Heart left ventricle (tissue), 16 donors: ENCODE results near the gene LITAF. TPM values are rescaled to one million over a fixed set of nuclear protein-coding genes. Genes with fewer than 3 reads are reported as not detected.

ENCODE experiments used
- ATAC-seq, 4 donors: fragments of 200-7000 bp; cut with Tn5 transposase; one replicate each; pipeline ENCODE4 v1.9.1; 2020 to 2022; ENCODE audit warnings: moderate library complexity in 4 of 4, mild to moderate bottlenecking in 3 of 4, moderate number of reproducible peaks in 1 of 4
- DNase-seq, 5 donors: peaks; one replicate each; pipeline ENCODE4 v3.0.0-alpha.2; 2020
- H3K27ac ChIP-seq, 12 donors: fragments of 200-600 bp; sonication (generic) in 4 of 12; one replicate each; pipeline versions ENCODE4 v1.5.0 to v1.8.0; 2016 to 2022; ENCODE audit warnings: mild to moderate bottlenecking in 2 of 12
- H3K27me3 ChIP-seq, 9 donors: fragments of 200-600 bp; sonication (generic) in 2 of 9; one replicate each; pipeline versions ENCODE4 v1.5.1 to v1.8.0; 2016 to 2022; ENCODE audit warnings: mild to moderate bottlenecking in 3 of 9
- H3K36me3 ChIP-seq, 9 donors: fragments of 200-600 bp; sonication (generic) in 2 of 9; one replicate each; pipeline versions ENCODE4 v1.5.0 to v1.8.0; 2018 to 2022; ENCODE audit warnings: mild to moderate bottlenecking in 2 of 9
- H3K4me1 ChIP-seq, 12 donors: fragments of 200-600 bp; sonication (generic) in 4 of 12; one replicate each; pipeline versions ENCODE4 v1.5.0 to v1.8.0; 2016 to 2022; ENCODE audit warnings: mild to moderate bottlenecking in 3 of 12
- H3K4me3 ChIP-seq, 12 donors: fragments of 200-600 bp; sonication (generic) in 4 of 12; one replicate each; pipeline versions ENCODE4 v1.5.0 to v1.8.0; 2017 to 2022; ENCODE audit warnings: mild to moderate bottlenecking in 9 of 12, moderate library complexity in 4 of 12
- H3K9me3 ChIP-seq, 12 donors: fragments of 200-600 bp; sonication (generic) in 4 of 12; one replicate each; pipeline versions ENCODE4 v1.5.0 to v1.8.0; 2016 to 2022; ENCODE audit warnings: mild to moderate bottlenecking in 1 of 12
- CTCF ChIP-seq, 12 donors: fragments of 200-600 bp; sonication (generic) in 4 of 12; IDR thresholded peaks; one replicate each; pipeline versions ENCODE4 v1.5.0 to v1.8.0; 2018 to 2022; ENCODE audit warnings: antibody characterized with exemption in 12 of 12, mild to moderate bottlenecking in 5 of 12
- POLR2A ChIP-seq, 2 donors: fragments of 450-650 bp; IDR thresholded peaks; one replicate each; pipeline ENCODE4 v1.6.1; 2017; ENCODE audit warnings: antibody characterized with exemption in 2 of 2, mild to moderate bottlenecking in 2 of 2, moderate library complexity in 2 of 2
- WGBS, 4 donors: extraction: QIAGEN DNeasy Blood & Tissue Kit in 2 of 4; methylation state at CpG; one replicate each; pipeline versions ENCODE4 v1.1.5 to v1.1.7; 2013 to 2018; 5-methylcytosine and 5-hydroxymethylcytosine counted together
- intact Hi-C, 10 donors: fragments of 100-400 bp; cut with DNase I; formaldehyde crosslinking; loops; one replicate each; pipeline versions ENCODE4 v1.11.1 to v1.14.2; 2022
- polyA plus RNA-seq, 2 donors: library from polyadenylated mRNA; stranded (reverse); fragments of 200-250 nt; gene quantifications; one replicate each; pipeline ENCODE4 v1.2.3, GENCODE V29; 2013
- total RNA-seq, 9 donors: library from RNA; depleted of rRNA in 2 of 9; stranded (reverse); fragments of >200 nt in 2 of 9; fragmentation: NEBNext Ultra II Directional in 3 of 9; extraction: Animal tissue kit (Norgen Biotek cat#: 25700) in 3 of 9; gene quantifications; one replicate each; pipeline versions ENCODE4 v1.1.0 to v1.2.4, GENCODE V29; 2016 to 2023
- donor health status: ischemic (EF 13 %, LVEDD 7.1; RV severe dilation, severe dysfunction).
- donor health status: healthy with polysubstance abuse.
- donor health status: DM: no; HTN: yes; CAD: no.
- donor health status: DM: no; HTN: no; CAD: no.
- donor health status: ischemic (EF 25% LVEDD 6.9; RV normal size, moderate dysfunction).
- donor health status: ischemic (EF 25% LVEDD 5.7; RV mildly dilated, moderate dysfunction).
- donor health status: healthy.
- donor health status: DM: yes; HTN: yes; CAD: no.
- donor health status: ischemic (EF 35%, LVEDD 5.7; RV mildly dilated, moderate dysfunction).
- donor health status: nonischemic (EF 11% LVEDD 7.7; RV severe dilation, severe dysfunction).
- donor health status: DM: yes; HTN: yes; CAD: no.
- donor health status: PGD.
- donor health status: ischemic (EF 29% LVEDD 5.4; RV normal size, mild dysfunction).
- donor health status: nonischemic (EF 23%, LVEDD 6.1; RV moderate dilation, normal function).

The LITAF gene
- total and polyA plus RNA-seq, 11 donors, result 12.2 to 133 (median 46.5) TPM

DNA sequence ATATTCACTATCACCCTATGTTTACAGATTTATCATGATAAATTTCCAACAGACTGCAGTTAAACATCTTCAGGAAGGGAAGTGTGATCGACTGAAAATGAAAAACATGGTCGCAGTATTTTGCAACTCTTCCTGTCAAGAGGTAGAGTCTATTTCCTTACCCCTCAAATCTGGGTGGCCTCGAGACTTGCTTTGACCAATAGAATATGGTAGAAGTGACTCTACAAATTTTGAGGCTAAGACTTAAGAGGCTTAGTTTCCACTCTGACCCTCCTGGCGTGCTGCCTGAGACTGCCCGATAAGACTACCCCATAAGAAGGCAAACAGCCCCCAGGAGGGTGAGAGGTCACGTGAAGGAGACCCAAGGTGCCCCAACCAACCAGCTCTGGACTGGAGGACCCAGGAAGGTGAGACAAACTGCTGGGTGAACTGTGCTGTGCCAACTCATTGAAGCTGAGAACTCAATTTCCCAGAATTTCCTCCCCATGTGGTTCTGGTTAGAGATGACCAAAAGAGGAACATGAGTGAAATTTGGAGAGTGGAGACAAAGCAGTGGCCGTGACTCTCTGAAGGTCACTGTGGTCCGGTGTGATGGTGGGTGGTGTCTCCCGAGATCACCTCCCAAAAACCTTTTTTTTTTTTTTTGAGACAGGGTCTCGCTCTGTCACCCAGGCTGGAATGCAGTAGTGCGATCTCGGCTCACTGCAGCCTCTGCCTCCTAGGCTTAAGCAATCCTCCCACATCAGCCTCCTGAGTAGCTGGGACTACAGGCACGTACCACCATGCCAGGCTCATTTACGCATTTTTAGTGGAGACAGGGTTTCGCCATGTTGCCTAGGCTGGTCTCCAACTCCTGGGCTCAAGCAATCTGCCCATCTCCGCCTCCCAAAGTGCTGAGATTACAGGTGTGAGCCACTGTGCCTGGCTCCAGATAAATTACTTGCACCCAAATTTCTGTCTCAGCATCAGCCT is 38.2 kb upstream of the LITAF start:
- Histone ChIP-seq H3K27me3 (no peaks in the 10 kb centered on the region), H3K27ac (peak overlapping the region in 1 of 12 donors; percentile 89), H3K36me3 (no peaks in the 10 kb centered on the region), H3K4me3 (no peak overlapping the region), H3K9me3 (peaks cover 0 to 6% (median 0%) of the 10 kb centered on the region in 12 donors), H3K4me1 (peaks cover 0 to 88% (median 1%) of the 10 kb centered on the region in 12 donors)
- peak in 2 of 4 donors; percentile 14 to 39 for ATAC-seq
- 82 to 87% (median 85%) methylated on average over 15 to 16 of the region's 16 CpGs for WGBS, 4 donors
- intact Hi-C loops, result loop anchor here in 1 of 10 donors (10.0 kb wide), 1 partner anchor 90 kb away; no protein-coding TSS in a partner anchor
- no peak for DNase-seq
- TF ChIP-seq CTCF (IDR thresholded peaks at IDR 0.05) (no peak), POLR2A (IDR thresholded peaks at IDR 0.05) (no peak)

GRCh38 chr16:11624205-11624604 is 37.5 kb upstream of the LITAF start:
- Histone ChIP-seq H3K4me3 (no peak overlapping the region), H3K4me1 (peaks cover 0 to 88% (median 1%) of the 10 kb centered on the region in 12 donors), H3K27me3 (no peaks in the 10 kb centered on the region), H3K9me3 (peaks cover 0 to 6% (median 0%) of the 10 kb centered on the region in 12 donors), H3K27ac (peak overlapping the region in 1 of 12 donors; percentile 89), H3K36me3 (no peaks in the 10 kb centered on the region)
- no peak for DNase-seq
- intact Hi-C loops, result loop anchor here in 1 of 10 donors (10.0 kb wide), 1 partner anchor 89 kb away; no protein-coding TSS in a partner anchor
- 88 to 97% (median 90%) methylated on average over 4 of the region's 4 CpGs for WGBS, 4 donors
- ATAC-seq, result no peak
- no peak for TF ChIP-seq POLR2A (IDR thresholded peaks at IDR 0.05)
- no peak for TF ChIP-seq CTCF (IDR thresholded peaks at IDR 0.05)

GRCh38 chr16:11621920-11622651 is 35.4 kb upstream of the LITAF start:
- no peaks in the 10 kb centered on the region for H3K36me3 ChIP-seq
- intact Hi-C loops, result loop anchor here in 1 of 10 donors (10.0 kb wide), 1 partner anchor 87 kb away; no protein-coding TSS in a partner anchor
- H3K4me1 ChIP-seq, result peaks cover 0 to 76% (median 1%) of the 10 kb centered on the region in 12 donors
- no peak for TF ChIP-seq POLR2A (IDR thresholded peaks at IDR 0.05)
- H3K4me3 ChIP-seq, result peak overlapping the region in 9 of 12 donors; percentile 0 to 42 (median 18)
- no peaks in the 10 kb centered on the region for H3K27me3 ChIP-seq
- peak overlapping the region in 7 of 12 donors; percentile 13 to 85 (median 58) for H3K27ac ChIP-seq
- ATAC-seq (peak in 3 of 4 donors; percentile 51 to 60 (median 59)), DNase-seq (peak in 1 of 5 donors; percentile 48)
- WGBS, 4 donors, result 35 to 49% (median 41%) methylated on average over 19 of the region's 19 CpGs
- H3K9me3 ChIP-seq, result peaks cover 0 to 6% (median 0%) of the 10 kb centered on the region in 12 donors

DNA sequence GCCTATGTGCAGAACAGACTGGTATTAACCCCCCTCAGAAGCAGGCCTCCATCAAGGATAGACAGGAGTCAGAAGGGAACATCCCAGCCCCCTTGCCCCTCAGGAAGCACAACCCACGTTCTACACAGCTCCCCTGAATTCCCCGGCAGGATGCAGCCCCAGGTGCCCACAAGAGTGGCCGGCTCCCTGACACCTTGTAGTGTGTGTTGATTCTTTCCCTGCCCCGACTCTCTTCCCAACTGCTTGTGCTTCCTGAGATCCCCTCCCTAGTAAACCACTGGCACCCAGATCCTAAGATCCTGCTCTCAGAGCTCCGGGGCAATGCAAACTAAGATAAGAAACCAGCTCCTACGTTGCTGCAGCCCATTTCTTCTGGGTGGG is 34.8 kb upstream of the LITAF start:
- ATAC-seq (no peak), DNase-seq (no peak)
- Histone ChIP-seq H3K9me3 (peaks cover 0 to 6% (median 0%) of the 10 kb centered on the region in 12 donors), H3K36me3 (no peaks in the 10 kb centered on the region), H3K27ac (peak overlapping the region in 6 of 12 donors; percentile 9 to 85 (median 58)), H3K4me1 (peaks cover 0 to 75% (median 1%) of the 10 kb centered on the region in 12 donors), H3K27me3 (no peaks in the 10 kb centered on the region), H3K4me3 (peak overlapping the region in 7 of 12 donors; percentile 0 to 42 (median 25))
- intact Hi-C loops, result loop anchor here in 1 of 10 donors (10.0 kb wide), 1 partner anchor 87 kb away; no protein-coding TSS in a partner anchor
- WGBS, 4 donors, result 51 to 76% (median 60%) methylated on average over 6 of the region's 6 CpGs
- TF ChIP-seq POLR2A (IDR thresholded peaks at IDR 0.05) (no peak), CTCF (IDR thresholded peaks at IDR 0.05) (no peak)
